H9 (cell line): Measurements from ENCODE around the gene CD244. TPM values are rescaled to one million over a fixed set of nuclear protein-coding genes. Genes with fewer than 3 reads are reported as not detected.

Experiments used
- DNase-seq: peaks from one replicate; pipeline ENCODE4 v3.0.0-alpha.2; 2017
- H2AFZ ChIP-seq: one replicate; pipeline ENCODE4 v1.6.1; 2013; ENCODE audit warnings: mild to moderate bottlenecking, low read length, control low read depth, moderate library complexity
- H2AK5ac ChIP-seq: 2 replicates; pipeline ENCODE4 v1.6.1; 2013; ENCODE audit warnings: low read length, control low read depth, mixed read lengths; ENCODE audit not compliant: insufficient read length
- H2BK120ac ChIP-seq: one replicate; pipeline ENCODE4 v1.6.1; 2013; ENCODE audit warnings: low read depth, mild to moderate bottlenecking, low read length, control low read depth, inconsistent platforms; ENCODE audit not compliant: poor library complexity, severe bottlenecking
- H2BK12ac ChIP-seq: 2 replicates; pipeline ENCODE4 v1.6.1; 2013; ENCODE audit warnings: low read length, control low read depth, mixed read lengths, low read depth; ENCODE audit not compliant: insufficient read length
- H2BK15ac ChIP-seq: 2 replicates; pipeline ENCODE4 v1.6.1; 2013; ENCODE audit warnings: low read depth, low read length, control low read depth
- H2BK20ac ChIP-seq: one replicate; pipeline ENCODE4 v1.6.1; 2013; ENCODE audit warnings: low read depth, mild to moderate bottlenecking, low read length, control low read depth, inconsistent platforms; ENCODE audit not compliant: poor library complexity, severe bottlenecking
- H2BK5ac ChIP-seq: 2 replicates; pipeline ENCODE4 v1.6.1; 2013; ENCODE audit warnings: low read length, control low read depth, mixed read lengths; ENCODE audit not compliant: insufficient read length
- H3K14ac ChIP-seq: 2 replicates; pipeline ENCODE4 v1.6.1; 2013; ENCODE audit warnings: low read length, control low read depth; ENCODE audit not compliant: insufficient read depth
- H3K18ac ChIP-seq: 2 replicates; pipeline ENCODE4 v1.6.1; 2013; ENCODE audit warnings: low read depth, mild to moderate bottlenecking, mixed read lengths, low read length, control low read depth; ENCODE audit not compliant: insufficient read length
- H3K23ac ChIP-seq: 2 replicates; pipeline ENCODE4 v1.6.1; 2013; ENCODE audit warnings: low read length, control low read depth, mixed read lengths, low read depth; ENCODE audit not compliant: insufficient read length
- H3K23me2 ChIP-seq: 2 replicates; pipeline ENCODE4 v1.6.1; 2013; ENCODE audit warnings: low read depth, mild to moderate bottlenecking, mixed read lengths, low read length, control low read depth; ENCODE audit not compliant: insufficient read length, poor library complexity, severe bottlenecking
- H3K27ac ChIP-seq: 2 replicates; pipeline ENCODE4 v1.5.1; 2013; ENCODE audit warnings: low read length, control low read depth, mixed read lengths, low read depth; ENCODE audit not compliant: insufficient read length
- H3K27me3 ChIP-seq: 2 replicates; pipeline ENCODE4 v1.6.1; 2013; ENCODE audit warnings: low read length, control low read depth, inconsistent platforms; ENCODE audit not compliant: insufficient read depth
- H3K4ac ChIP-seq: 2 replicates; pipeline ENCODE4 v1.6.1; 2013; ENCODE audit warnings: low read depth, mild to moderate bottlenecking, control low read depth, inconsistent platforms, low read length, moderate library complexity
- H3K4me1 ChIP-seq: 2 replicates; pipeline ENCODE4 v1.6.1; 2013; ENCODE audit warnings: low read length, control low read depth, inconsistent platforms; ENCODE audit not compliant: insufficient read depth
- H3K4me2 ChIP-seq: 2 replicates; pipeline ENCODE4 v1.6.1; 2013; ENCODE audit warnings: low read length, control low read depth, mixed read lengths; ENCODE audit not compliant: insufficient read length, insufficient read depth
- H3K56ac ChIP-seq: 2 replicates; pipeline ENCODE4 v1.6.1; 2013; ENCODE audit warnings: low read depth, mild to moderate bottlenecking, mixed read lengths, low read length, control low read depth; ENCODE audit not compliant: insufficient read length
- H3K79me1 ChIP-seq: 2 replicates; pipeline ENCODE4 v1.6.1; 2013; ENCODE audit warnings: low read depth, mild to moderate bottlenecking, moderate library complexity, low read length, control low read depth, inconsistent platforms; ENCODE audit not compliant: insufficient read depth, poor library complexity, severe bottlenecking
- H3K79me2 ChIP-seq: 2 replicates; pipeline ENCODE4 v1.6.1; 2013; ENCODE audit warnings: low read length, control low read depth, inconsistent platforms; ENCODE audit not compliant: insufficient read depth
- H3K9ac ChIP-seq: 2 replicates; pipeline ENCODE4 v1.6.1; 2013; ENCODE audit warnings: low read length, control low read depth, mixed read lengths; ENCODE audit not compliant: insufficient read length; ENCODE audit errors: extremely low read depth
- H3K9me3 ChIP-seq: one replicate; pipeline ENCODE4 v1.6.1; 2013; ENCODE audit warnings: low read depth, low read length, inconsistent platforms; ENCODE audit not compliant: control insufficient read depth
- H3T11ph ChIP-seq: one replicate; pipeline ENCODE4 v1.6.1; 2013; ENCODE audit warnings: mild to moderate bottlenecking, low read length, control low read depth, inconsistent platforms
- H4K20me1 ChIP-seq: one replicate; pipeline ENCODE4 v1.6.1; 2013; ENCODE audit not compliant: control insufficient read depth, insufficient read length, insufficient read depth
- H4K5ac ChIP-seq: 2 replicates; pipeline ENCODE4 v1.6.1; 2013; ENCODE audit warnings: low read depth, mild to moderate bottlenecking, mixed read lengths, low read length, control low read depth; ENCODE audit not compliant: insufficient read length
- H4K8ac ChIP-seq: replicated peaks from 2 replicates; pipeline ENCODE4 v1.6.1; 2013; ENCODE audit warnings: low read length, control low read depth, mixed read lengths, low read depth; ENCODE audit not compliant: insufficient read length
- H4K91ac ChIP-seq: 2 replicates; pipeline ENCODE4 v1.6.1; 2013; ENCODE audit warnings: low read depth, mild to moderate bottlenecking, moderate library complexity, mixed read lengths, low read length, control low read depth; ENCODE audit not compliant: insufficient read length
- H3K27ac Mint-ChIP-seq, 3 experiments: 2 replicates in 2 of 3; 3 replicates in 1 of 3; pipeline ENCODE4 v1.8.0; 2020 to 2021; ENCODE audit warnings: mixed read lengths in 3 of 3, mild to moderate bottlenecking in 1 of 3, moderate library complexity in 1 of 3
- H3K27me3 Mint-ChIP-seq: 2 replicates; pipeline ENCODE4 v1.8.0; 2021; ENCODE audit warnings: low read depth, mild to moderate bottlenecking, moderate library complexity, mixed read lengths
- H3K36me3 Mint-ChIP-seq, 3 experiments: 2 replicates in 2 of 3; 3 replicates in 1 of 3; pipeline ENCODE4 v1.8.0; 2020 to 2021; ENCODE audit warnings: low read depth in 3 of 3, mixed read lengths in 3 of 3; ENCODE audit not compliant: insufficient read depth in 1 of 3
- H3K4me1 Mint-ChIP-seq, 2 experiments: 2 replicates each; pipeline ENCODE4 v1.8.0; 2020; ENCODE audit warnings: mixed read lengths in 2 of 2
- H3K4me3 Mint-ChIP-seq, 2 experiments: 2 replicates in 1 of 2; 3 replicates in 1 of 2; pipeline ENCODE4 v1.8.0; 2020 to 2021; ENCODE audit warnings: mild to moderate bottlenecking in 2 of 2, mixed read lengths in 2 of 2, moderate library complexity in 1 of 2
- H3K9me3 Mint-ChIP-seq, 2 experiments: 2 replicates in 1 of 2; 3 replicates in 1 of 2; pipeline ENCODE4 v1.8.0; 2020; ENCODE audit warnings: mild to moderate bottlenecking in 2 of 2, mixed read lengths in 2 of 2, moderate library complexity in 1 of 2
- WGBS: extraction: QIAGEN DNeasy Blood & Tissue Kit; methylation state at CpG from one replicate; pipeline ENCODE4 v1.1.7; 2013; ENCODE audit warnings: missing lambda C conversion rate, low lambda C conversion rate, mixed read lengths; ENCODE audit not compliant: insufficient read length; ENCODE audit errors: extremely low coverage; 5-methylcytosine and 5-hydroxymethylcytosine counted together
- total RNA-seq: library from RNA; stranded (reverse); gene quantifications from 2 replicates; pipeline ENCODE4 v1.2.1, GENCODE V29; 2021
- TF ChIP-seq, protein P1 (sequence below): fragments of 200-600 bp; sonication (generic); conservative IDR thresholded peaks from 3 replicates; pipeline ENCODE4 v1.8.0; 2021; ENCODE audit warnings: antibody characterized with exemption, mild to moderate bottlenecking

The CD244 gene
- total RNA-seq, 1 experiment from 2014 or later: not detected

DNA sequence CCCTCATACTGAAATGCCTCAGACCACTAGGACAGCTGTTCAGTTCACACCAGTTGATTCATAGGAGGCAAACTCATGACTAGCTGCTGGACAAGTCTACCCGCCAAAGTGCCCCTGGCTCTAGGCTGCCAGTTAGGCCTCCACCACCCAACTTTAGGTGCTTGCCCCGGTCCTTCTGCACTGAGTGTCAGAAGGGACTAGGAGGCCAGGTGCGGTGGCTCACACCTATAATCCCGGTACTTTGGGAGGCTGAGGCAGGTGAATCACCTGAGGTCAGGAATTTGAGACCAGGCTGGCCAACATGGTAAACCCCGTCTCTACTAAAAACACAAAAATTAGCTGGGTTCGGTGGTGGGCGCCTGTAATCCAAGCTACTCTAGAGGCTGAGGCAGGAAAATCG lies 47.8 kb downstream of the CD244 start:
- Mint-ChIP-seq H3K36me3 (no peaks in the 10 kb centered on the region), H3K27ac (no peak overlapping the region), H3K27me3 (no peaks in the 10 kb centered on the region; the same call in none of the 2 replicates), H3K4me3 (no peak overlapping the region), H3K4me1 (peaks cover 25 to 30% of the 10 kb centered on the region in 2 experiments), H3K9me3 (no peaks in the 10 kb centered on the region; a peak in 1 of 5 replicates)
- Histone ChIP-seq H2AFZ (no peak overlapping the region), H4K8ac (no peak overlapping the region), H3K9me3 (no peaks in the 10 kb centered on the region), H2BK120ac (no peak overlapping the region), H2BK15ac (no peak overlapping the region), H2BK5ac (no peak overlapping the region), H3K18ac (no peak overlapping the region), H3K23ac (no peak overlapping the region), H3K27me3 (no peaks in the 10 kb centered on the region), H4K91ac (no peak overlapping the region), H3K56ac (no peak overlapping the region), H3K4ac (no peak overlapping the region), H2AK5ac (no peak overlapping the region), H3K4me1 (no peaks in the 10 kb centered on the region), H4K5ac (no peak overlapping the region), H3K79me1 (no peaks in the 10 kb centered on the region), H2BK20ac (no peak overlapping the region), H3K9ac (no peak overlapping the region), H3T11ph (no peak overlapping the region), H2BK12ac (no peak overlapping the region), H3K79me2 (no peaks in the 10 kb centered on the region), H3K4me2 (no peak overlapping the region), H4K20me1 (no peaks in the 10 kb centered on the region), H3K27ac (no peak overlapping the region), H3K23me2 (no peaks in the 10 kb centered on the region), H3K14ac (no peak overlapping the region)
- no CpG with 5 or more reads among the region's 8 CpGs for WGBS
- TF ChIP-seq, protein P1, sequence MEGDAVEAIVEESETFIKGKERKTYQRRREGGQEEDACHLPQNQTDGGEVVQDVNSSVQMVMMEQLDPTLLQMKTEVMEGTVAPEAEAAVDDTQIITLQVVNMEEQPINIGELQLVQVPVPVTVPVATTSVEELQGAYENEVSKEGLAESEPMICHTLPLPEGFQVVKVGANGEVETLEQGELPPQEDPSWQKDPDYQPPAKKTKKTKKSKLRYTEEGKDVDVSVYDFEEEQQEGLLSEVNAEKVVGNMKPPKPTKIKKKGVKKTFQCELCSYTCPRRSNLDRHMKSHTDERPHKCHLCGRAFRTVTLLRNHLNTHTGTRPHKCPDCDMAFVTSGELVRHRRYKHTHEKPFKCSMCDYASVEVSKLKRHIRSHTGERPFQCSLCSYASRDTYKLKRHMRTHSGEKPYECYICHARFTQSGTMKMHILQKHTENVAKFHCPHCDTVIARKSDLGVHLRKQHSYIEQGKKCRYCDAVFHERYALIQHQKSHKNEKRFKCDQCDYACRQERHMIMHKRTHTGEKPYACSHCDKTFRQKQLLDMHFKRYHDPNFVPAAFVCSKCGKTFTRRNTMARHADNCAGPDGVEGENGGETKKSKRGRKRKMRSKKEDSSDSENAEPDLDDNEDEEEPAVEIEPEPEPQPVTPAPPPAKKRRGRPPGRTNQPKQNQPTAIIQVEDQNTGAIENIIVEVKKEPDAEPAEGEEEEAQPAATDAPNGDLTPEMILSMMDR: no peak
- no peak for DNase-seq
